Endothelial cell of umbilical vein (primary cell): ENCODE results near the gene TOP2B.

Experiments
- CTCF ChIP-seq, 2 donors: IDR thresholded peaks; 1 replicate in 1 of 2; 2 replicates in 1 of 2; pipeline ENCODE4 v1.5.1; 2011; ENCODE audit warnings: low read length in 2 of 2, mild to moderate bottlenecking in 2 of 2, moderate library complexity in 2 of 2, control low read depth in 1 of 2, inconsistent platforms in 1 of 2, low read depth in 1 of 2; ENCODE audit not compliant: insufficient read depth in 1 of 2; ENCODE audit errors: extremely low read depth in 1 of 2
- GATA2 ChIP-seq: IDR thresholded peaks from 2 replicates; pipeline ENCODE4 v1.7.0; 2011; ENCODE audit warnings: low read depth, mild to moderate bottlenecking, moderate library complexity, mixed read lengths, low read length; ENCODE audit not compliant: insufficient read length, insufficient read depth

- TF ChIP-seq GATA2 (no peak), CTCF (IDR thresholded peaks at IDR 0.05; ENCODE audit: extremely low read depth in 1 of 2, insufficient read depth in 1 of 2, low read depth in 1 of 2, low read length in 2 of 2) (no peak)
Measured at GRCh38 chr3:25587094-25587493, 77.6 kb downstream of the TOP2B start.
